Measurements from ENCODE around the gene CACNA1F.

DNA sequence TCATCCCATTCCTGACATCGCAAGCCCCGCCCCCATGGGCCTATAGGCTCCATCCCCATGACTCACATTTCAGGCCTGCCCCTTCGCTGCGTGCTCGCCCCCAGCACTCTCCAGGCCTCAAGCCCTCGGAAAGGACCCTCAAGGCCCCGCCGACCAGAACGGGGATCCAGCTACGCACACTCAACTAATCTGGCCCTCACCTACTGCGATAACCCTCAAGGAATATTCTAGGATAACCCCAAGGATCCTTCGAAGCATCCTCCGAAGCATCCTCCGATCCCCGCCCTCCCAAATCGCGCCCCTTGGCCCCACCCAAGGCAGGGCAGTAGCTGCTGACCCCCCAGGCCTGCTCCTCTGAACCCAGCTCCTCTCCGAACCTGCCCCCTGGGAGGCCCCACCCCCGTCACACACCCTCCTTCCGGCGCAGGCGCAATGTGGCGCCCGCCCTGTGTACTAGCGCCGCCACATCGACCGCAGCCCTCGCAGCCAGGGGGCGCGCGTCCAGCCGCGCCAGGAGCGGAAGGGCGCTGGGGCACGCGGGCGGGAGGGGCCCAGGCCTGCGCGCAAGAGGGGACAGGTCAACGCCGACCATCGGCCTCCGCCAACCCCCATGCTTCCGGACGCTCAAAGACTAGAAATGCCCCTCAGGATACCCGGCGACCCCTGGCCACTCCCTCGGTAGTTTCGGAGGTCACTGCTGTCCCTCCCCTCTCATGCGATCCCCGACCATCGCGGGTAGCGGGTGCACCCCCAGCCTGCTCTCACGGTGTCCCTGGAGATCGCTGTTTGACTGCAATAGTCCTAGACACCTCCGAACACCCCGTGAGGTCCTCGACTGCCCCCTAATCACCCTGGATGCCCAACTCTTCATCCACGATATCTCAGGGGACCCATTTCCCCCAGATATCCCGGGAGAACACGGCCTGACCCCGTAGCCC, 77.0 kb downstream of the CACNA1F start:
- peak; percentile 45 for TF ChIP-seq CTCF (IDR thresholded peaks at IDR 0.05; ENCODE audit: insufficient read depth, low read length, poor library complexity, severe bottlenecking)
- TF ChIP-seq EZH2phosphoT487 (conservative IDR thresholded peaks at IDR 0.05; ENCODE audit: low read length): no peak

Data from SU-DHL-6 (cell line).